Tibial nerve (tissue), 4 donors: ENCODE data around the gene CEMIP2. TPM values are rescaled to one million over a fixed set of nuclear protein-coding genes. Genes with fewer than 3 reads are reported as not detected.
"Not testable (repeated sequence)": the region's sequence is repeated elsewhere in the genome, so short reads cannot be mapped to it uniquely, and the experiment has no call there.

Source experiments
- DNase-seq, 2 donors: peaks; one replicate each; pipeline ENCODE4 v3.0.0-alpha.2; 2019; ENCODE audit warnings: low spot score in 2 of 2
- H3K27ac ChIP-seq, 4 donors: fragments of 200-600 bp; sonication (generic) in 3 of 4; one replicate each; pipeline ENCODE4 v1.5.1; 2017 to 2019; ENCODE audit warnings: mild to moderate bottlenecking in 1 of 4
- H3K27me3 ChIP-seq, 2 donors: fragments of 200-600 bp; sonication (generic) in 1 of 2; one replicate each; pipeline versions ENCODE4 v1.5.1 to v1.6.0; 2017 to 2019
- H3K36me3 ChIP-seq, 3 donors: fragments of 200-600 bp; sonication (generic); one replicate each; pipeline ENCODE4 v1.5.1; 2018 to 2019
- H3K4me1 ChIP-seq, 4 donors: fragments of 200-600 bp; sonication (generic) in 3 of 4; one replicate each; pipeline ENCODE4 v1.5.1; 2017 to 2019
- H3K4me3 ChIP-seq, 4 donors: fragments of 200-600 bp; sonication (generic) in 3 of 4; one replicate each; pipeline ENCODE4 v1.5.1; 2017 to 2019; ENCODE audit warnings: mild to moderate bottlenecking in 1 of 4, moderate library complexity in 1 of 4
- H3K9me3 ChIP-seq, 4 donors: fragments of 200-600 bp; sonication (generic) in 3 of 4; one replicate each; pipeline ENCODE4 v1.5.1; 2017 to 2019
- CTCF ChIP-seq, 5 experiments: fragments of 200-600 bp in 3 of 5; fragments of 450-650 bp in 2 of 5; sonication (generic) in 3 of 5; IDR thresholded peaks; one replicate each; pipeline ENCODE4 v1.5.1; 2016 to 2019; ENCODE audit warnings: antibody characterized with exemption in 5 of 5, mild to moderate bottlenecking in 3 of 5, moderate library complexity in 2 of 5
- EP300 ChIP-seq, 2 donors: sonication (generic); formaldehyde crosslinking; IDR thresholded peaks; one replicate each; pipeline ENCODE4 v1.6.1; 2017; ENCODE audit warnings: antibody characterized with exemption in 2 of 2, mild to moderate bottlenecking in 1 of 2
- POLR2A ChIP-seq, 2 donors: fragments of 450-650 bp; IDR thresholded peaks; one replicate each; pipeline ENCODE4 v1.6.1; 2017; ENCODE audit warnings: antibody characterized with exemption in 2 of 2, mild to moderate bottlenecking in 2 of 2, moderate library complexity in 2 of 2
- WGBS, 2 donors: methylation state at CpG; one replicate each; pipeline ENCODE4 v1.1.5; 2018; 5-methylcytosine and 5-hydroxymethylcytosine counted together
- total RNA-seq, 4 donors: library from RNA; depleted of rRNA; stranded (reverse); fragments of >200 nt; gene quantifications; one replicate each; pipeline ENCODE4 v1.1.0, GENCODE V29; 2016

CEMIP2 gene
- total RNA-seq, 4 donors from 2014 or later: 107 to 126 (median 118) TPM

GRCh38 chr9:71663931-71664459, 104.3 kb downstream of the CEMIP2 start:
- WGBS, 2 donors: 54 to 56% methylated on average over 4 of the region's 4 CpGs
- Histone ChIP-seq H3K9me3 (no peaks in the 10 kb centered on the region), H3K27me3 (no peaks in the 10 kb centered on the region), H3K4me1 (peaks cover 0 to 21% (median 4%) of the 10 kb centered on the region in 4 donors), H3K4me3 (no peak overlapping the region), H3K27ac (no peak overlapping the region), H3K36me3 (no peaks in the 10 kb centered on the region)
- no peak for TF ChIP-seq POLR2A (IDR thresholded peaks at IDR 0.05)
- no peak for TF ChIP-seq CTCF (IDR thresholded peaks at IDR 0.05)
- TF ChIP-seq EP300 (IDR thresholded peaks at IDR 0.05): no peak
- DNase-seq: no peak

GRCh38 chr9:71663216-71663615, 105.1 kb downstream of the CEMIP2 start:
- H3K27ac ChIP-seq: no peak overlapping the region
- H3K27me3 ChIP-seq: no peaks in the 10 kb centered on the region
- TF ChIP-seq EP300 (IDR thresholded peaks at IDR 0.05) (no peak), POLR2A (IDR thresholded peaks at IDR 0.05) (no peak), CTCF (IDR thresholded peaks at IDR 0.05) (no peak)
- H3K4me1 ChIP-seq: peaks cover 0 to 21% (median 4%) of the 10 kb centered on the region in 4 donors
- no peak for DNase-seq
- WGBS, 2 donors: 41 to 45% methylated on average over 2 of the region's 2 CpGs
- no peaks in the 10 kb centered on the region for H3K36me3 ChIP-seq
- H3K4me3 ChIP-seq: no peak overlapping the region
- H3K9me3 ChIP-seq: no peaks in the 10 kb centered on the region

GRCh38 chr9:71662082-71662481, 106.2 kb downstream of the CEMIP2 start:
- DNase-seq: no peak
- no peak for TF ChIP-seq POLR2A (IDR thresholded peaks at IDR 0.05)
- TF ChIP-seq CTCF (IDR thresholded peaks at IDR 0.05): no peak
- no peak for TF ChIP-seq EP300 (IDR thresholded peaks at IDR 0.05)
- Histone ChIP-seq H3K4me1 (peaks cover 0 to 21% (median 4%) of the 10 kb centered on the region in 4 donors), H3K36me3 (no peaks in the 10 kb centered on the region), H3K27ac (no peak overlapping the region), H3K9me3 (no peaks in the 10 kb centered on the region), H3K27me3 (no peaks in the 10 kb centered on the region), H3K4me3 (no peak overlapping the region)
- 38 to 47% methylated on average over 3 of the region's 3 CpGs for WGBS, 2 donors

GRCh38 chr9:71657276-71657675, 111.0 kb downstream of the CEMIP2 start:
- H3K27me3 ChIP-seq, H3K36me3 ChIP-seq, H3K4me1 ChIP-seq, DNase-seq, H3K27ac ChIP-seq, H3K9me3 ChIP-seq, H3K4me3 ChIP-seq: not testable (repeated sequence)
- 86 to 92% methylated on average over 4 of the region's 4 CpGs for WGBS, 2 donors

GRCh38 chr9:71656496-71656895, 111.8 kb downstream of the CEMIP2 start:
- Histone ChIP-seq H3K36me3 (no peaks in the 10 kb centered on the region), H3K27me3 (no peaks in the 10 kb centered on the region), H3K4me1 (no peaks in the 10 kb centered on the region), H3K9me3 (no peaks in the 10 kb centered on the region), H3K27ac (no peak overlapping the region), H3K4me3 (no peak overlapping the region)
- TF ChIP-seq POLR2A (IDR thresholded peaks at IDR 0.05) (no peak), EP300 (IDR thresholded peaks at IDR 0.05) (no peak), CTCF (IDR thresholded peaks at IDR 0.05) (no peak)
- no peak for DNase-seq
- 74 to 82% methylated on average over 1 of the region's 1 CpG for WGBS, 2 donors

- Histone ChIP-seq H3K9me3 (no peaks in the 10 kb centered on the region), H3K27me3 (no peaks in the 10 kb centered on the region), H3K36me3 (no peaks in the 10 kb centered on the region), H3K4me3 (no peak overlapping the region), H3K4me1 (no peaks in the 10 kb centered on the region), H3K27ac (no peak overlapping the region)
- DNase-seq: no peak
- WGBS, 2 donors: 72 to 83% methylated on average over 1 of the region's 1 CpG
- TF ChIP-seq POLR2A (IDR thresholded peaks at IDR 0.05) (no peak), EP300 (IDR thresholded peaks at IDR 0.05) (no peak), CTCF (IDR thresholded peaks at IDR 0.05) (no peak)
Measured at GRCh38 chr9:71655778-71656177, 112.5 kb downstream of the CEMIP2 start.
